DMS53 (cell line): ENCODE data around the gene LIPC.

Experiments used
- DNase-seq: peaks from one replicate; lab custom pipeline; 2025; lab: John Stamatoyannopoulos, UW

LIPC gene

DNA sequence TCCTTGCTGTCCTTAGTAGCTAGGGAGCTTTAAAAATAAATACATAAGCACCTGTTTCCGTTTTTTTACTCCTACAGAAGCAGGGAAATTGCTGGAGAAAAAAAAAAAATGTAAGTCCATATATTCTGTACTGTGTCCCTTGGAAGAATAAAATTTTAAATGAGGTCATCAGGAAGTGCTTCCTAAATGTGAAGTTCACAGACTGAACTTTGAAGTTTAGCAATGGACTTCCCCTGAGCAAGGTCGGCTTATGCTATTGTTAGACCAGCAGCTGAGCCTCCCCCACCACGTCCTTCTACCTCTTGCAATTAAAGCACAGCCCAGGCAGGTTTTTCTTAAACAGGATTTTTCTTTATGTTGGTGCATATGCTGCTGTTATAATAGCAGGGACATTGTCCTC, 26.3 kb downstream of the LIPC start:
- DNase-seq, result peak; percentile 7

DNA sequence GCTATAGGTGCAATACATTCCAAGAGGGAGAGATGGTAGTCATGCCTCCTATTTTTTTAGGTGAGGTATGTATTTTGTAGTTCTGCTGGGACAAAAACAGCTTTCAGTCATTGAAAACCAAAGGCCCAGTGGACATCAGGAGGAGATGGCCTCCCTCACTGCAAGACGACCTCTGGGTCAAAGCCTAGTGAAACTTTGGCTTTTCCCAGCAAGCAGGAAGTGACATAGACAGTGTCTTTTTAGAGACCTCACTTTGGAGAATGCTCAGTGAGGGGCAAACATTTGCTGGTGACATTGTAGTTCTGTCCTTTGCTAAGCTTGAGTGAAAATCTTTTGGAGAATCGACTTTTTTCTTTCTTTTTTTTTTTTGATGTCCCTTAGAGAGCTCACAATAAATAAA, 27.3 kb downstream of the LIPC start:
- DNase-seq, result no peak

GRCh38 chr15:58459560-58459959, 27.8 kb downstream of the LIPC start:
- no peak for DNase-seq

DNA sequence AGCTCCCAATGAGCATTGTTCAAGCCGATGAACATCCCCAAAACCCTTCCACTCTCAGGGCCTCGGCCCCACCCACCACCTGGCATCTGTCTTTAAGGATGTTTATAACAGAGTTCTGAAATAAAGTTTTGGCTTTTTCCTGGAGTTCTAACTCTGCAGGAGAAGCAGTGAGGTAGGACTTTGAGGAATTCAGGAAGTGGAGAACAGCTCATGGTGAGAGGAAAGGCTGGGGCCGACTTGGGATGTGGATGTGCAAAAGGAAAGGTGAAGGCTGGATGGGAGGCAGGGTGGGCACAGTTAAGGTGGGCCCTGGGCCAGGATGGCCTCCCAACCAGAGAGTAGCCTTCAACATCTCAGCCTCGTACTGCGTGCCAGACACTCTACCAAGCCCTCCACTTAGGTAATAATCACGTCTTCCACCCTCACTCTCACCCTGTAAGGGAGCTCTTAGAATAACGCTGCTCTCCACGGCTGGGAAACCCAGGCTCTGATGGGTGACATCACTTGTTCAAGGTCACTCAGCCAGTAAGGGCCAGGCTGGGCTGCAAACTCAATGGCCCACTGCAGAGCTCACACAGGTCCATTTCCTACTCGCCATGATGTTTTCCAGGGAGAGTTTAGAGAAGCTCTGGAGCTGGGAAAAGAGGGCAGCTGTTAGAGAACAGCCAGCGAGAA, 28.5 kb downstream of the LIPC start:
- DNase-seq, result no peak

- DNase-seq, result no peak
Observed at GRCh38 chr15:58460872-58461271, 29.1 kb downstream of the LIPC start.

DNA sequence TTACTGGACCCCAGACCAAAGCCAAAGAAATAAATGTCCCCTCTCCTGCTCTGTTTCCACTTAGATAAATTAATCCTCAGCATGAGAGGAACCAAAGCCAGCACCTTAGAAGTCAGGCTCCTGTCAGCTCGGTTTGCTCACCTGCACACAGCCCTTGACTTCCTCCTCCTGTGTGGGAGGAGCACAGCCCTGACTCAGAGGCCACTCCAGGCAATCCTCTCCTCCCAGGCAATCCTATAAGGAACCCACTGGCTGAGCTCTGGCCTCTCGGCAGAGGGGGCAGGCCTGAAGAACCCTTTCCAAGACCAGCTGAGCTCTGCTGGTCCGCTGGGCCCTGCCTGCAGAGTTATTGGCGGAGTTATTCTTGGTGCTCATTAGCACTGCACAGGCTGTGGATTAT, 30.8 kb downstream of the LIPC start:
- DNase-seq, result peak; percentile 95

GRCh38 chr15:58462973-58463663, 31.3 kb downstream of the LIPC start:
- peak; percentile 89 for DNase-seq

GRCh38 chr15:58463815-58464650, 32.2 kb downstream of the LIPC start:
- peak; percentile 79 for DNase-seq

DNA sequence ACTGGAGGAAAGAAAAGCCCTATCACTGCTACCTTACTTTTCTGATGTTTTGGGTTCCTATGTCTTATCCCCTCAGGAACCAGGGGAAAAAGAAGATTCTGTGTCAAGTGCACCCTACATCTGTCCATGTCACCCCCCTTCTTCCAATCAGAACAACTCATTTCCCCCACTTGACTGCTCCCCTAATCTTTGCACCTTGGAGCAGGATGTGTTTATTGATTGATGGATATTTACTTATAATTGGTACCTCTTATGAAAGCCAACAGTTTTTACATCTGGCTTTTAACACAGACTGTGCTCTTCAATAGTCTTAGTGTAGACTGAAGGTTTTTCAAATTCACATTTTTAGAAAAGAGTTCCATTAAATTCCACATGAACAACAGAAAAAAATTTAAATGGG, 33.3 kb downstream of the LIPC start:
- no peak for DNase-seq

DNA sequence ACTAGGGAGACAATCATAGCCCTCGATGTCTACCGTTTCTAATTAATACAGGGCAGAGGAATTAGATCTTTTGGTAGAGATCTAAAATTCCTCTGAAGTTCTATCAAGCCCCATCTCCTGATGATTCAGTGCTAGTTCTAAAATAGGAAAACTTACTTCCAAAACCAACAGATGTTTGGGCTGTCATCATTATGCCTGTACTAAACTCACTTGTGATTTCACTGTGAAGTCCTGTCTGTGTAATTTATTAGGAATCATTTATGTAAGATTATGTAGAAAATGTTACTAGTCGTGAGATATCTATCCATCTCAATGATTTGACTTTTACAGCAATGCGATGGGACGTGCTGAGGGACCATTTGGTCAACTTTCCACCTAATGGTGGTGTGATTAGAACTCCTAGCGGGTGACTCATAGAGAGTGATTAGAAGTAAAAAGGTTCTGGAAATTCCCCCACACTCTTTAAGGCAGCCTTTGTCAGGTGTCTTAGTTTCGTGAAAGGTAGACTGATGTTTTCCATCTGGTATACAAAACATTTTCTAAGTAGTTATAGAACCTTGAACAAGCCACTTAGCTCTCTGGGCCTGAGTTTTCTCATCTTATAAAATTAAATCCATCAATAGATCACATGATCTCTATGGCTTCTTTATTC, 34.2 kb downstream of the LIPC start:
- no peak for DNase-seq

GRCh38 chr15:58466566-58466965, 34.8 kb downstream of the LIPC start:
- no peak for DNase-seq

DNA sequence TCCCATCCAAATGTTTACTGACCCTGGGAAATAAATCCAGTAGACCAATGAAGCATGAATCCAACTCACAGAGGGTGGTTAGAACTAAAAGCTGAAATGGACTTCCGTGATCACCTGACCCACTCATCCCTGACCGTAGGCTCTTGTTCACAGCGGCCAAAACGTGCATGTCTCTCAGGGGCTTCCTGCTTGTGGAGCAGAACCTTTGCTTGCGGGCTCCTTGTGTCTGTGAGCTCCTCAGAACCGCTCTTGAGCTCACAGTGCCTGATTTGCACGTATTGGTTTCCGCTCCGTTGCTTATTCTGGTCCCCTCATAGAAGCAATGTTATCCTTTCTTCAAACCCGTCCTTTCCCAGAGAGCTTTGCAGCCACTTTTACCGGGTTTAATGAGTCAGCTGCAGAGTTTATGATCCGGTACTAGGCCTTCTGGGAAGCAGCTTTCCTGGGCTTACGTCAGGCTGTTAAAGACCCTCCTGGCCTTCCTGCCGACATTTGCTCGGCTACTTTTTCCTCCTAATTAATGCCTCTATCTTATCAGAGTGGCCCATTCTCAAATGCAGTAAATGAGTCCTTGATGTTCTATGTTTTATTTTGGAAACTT, 35.4 kb downstream of the LIPC start:
- DNase-seq, result peak; percentile 75

- DNase-seq, result peak; percentile 59
Observed at GRCh38 chr15:58467722-58468423, 36.1 kb downstream of the LIPC start.

DNA sequence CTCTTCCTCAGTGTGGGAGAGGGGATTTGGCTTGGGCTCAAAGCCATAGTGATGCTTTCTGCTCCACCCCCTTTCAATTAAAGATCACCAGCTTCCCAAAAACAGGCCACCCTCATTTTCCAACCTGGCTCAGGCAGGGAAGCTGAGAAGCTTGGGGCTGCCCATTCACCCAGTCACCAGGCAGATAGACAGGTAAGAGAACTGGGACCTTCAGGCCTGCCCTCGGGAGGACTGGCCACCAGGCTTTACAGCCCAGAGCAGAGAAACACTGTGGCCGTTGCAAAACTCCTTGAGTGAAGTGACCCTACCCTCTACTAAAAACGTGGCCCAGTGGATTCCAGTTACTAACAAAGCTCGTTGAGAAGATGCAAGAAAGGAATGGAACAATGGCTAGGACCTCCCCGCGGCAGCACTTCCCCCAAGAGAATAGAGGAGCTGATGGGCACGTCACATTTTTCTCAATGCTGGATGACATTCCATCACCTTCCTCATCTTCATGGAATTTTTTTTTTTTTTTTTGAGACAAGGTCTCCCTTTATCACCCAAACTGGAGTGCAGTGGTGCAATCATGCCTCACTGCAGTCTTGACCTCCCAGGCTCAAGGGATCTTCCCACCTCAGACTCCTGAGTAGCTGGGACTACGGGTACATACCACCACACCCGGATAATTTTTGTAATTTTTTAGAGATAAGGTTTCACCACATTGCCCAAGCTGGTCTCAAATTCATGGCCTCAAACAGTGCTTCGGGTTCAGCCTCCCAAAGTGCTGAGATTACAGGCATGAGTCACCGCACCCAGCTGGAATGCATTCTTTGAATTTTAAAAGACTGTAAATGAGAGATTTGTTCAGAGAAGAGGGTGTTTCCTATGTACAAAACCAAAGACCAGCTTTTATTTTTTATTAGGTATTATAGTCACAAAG, 37.9 kb downstream of the LIPC start:
- DNase-seq, result peak; percentile 13

- DNase-seq, result no peak
Observed at GRCh38 chr15:58471348-58471747, 39.6 kb downstream of the LIPC start.

- no peak for DNase-seq
Observed at GRCh38 chr15:58472221-58472620, 40.4 kb downstream of the LIPC start.

- no peak for DNase-seq
Observed at GRCh38 chr15:58472821-58473581, 41.2 kb downstream of the LIPC start.

DNA sequence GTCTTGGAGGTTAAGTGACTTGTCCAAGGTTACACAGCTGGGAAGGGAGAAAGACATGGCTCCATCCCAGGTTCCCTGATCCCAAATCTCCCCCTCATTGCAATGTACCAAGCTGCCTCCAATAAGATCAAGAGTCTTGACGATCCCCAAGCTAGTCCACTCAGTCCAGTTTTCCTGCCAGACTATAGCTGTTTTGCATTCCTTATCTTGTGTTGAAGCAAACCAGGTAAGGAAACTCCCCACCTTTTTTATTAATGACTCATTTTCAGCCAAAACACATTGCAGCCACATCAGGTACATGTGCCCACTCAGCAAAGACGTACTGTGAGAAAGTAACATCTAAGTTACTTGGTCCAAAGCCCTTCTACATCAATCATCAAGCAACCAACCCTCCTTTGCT, 41.9 kb downstream of the LIPC start:
- no peak for DNase-seq

- DNase-seq, result no peak
Observed at GRCh38 chr15:58474741-58475323, 43.0 kb downstream of the LIPC start.
